HCT116 (cell line): ENCODE results near the gene RAP1A.

Experiments
- CTCF ChIP-seq, 3 experiments: fragments of 200-600 bp in 1 of 3; sonication (generic) in 1 of 3; IDR thresholded peaks in 2 of 3; conservative IDR thresholded peaks in 1 of 3; 2 replicates each; pipeline ENCODE4 v1.5.1; 2012 to 2017; ENCODE audit warnings: low read depth in 2 of 3, low read length in 2 of 3, antibody characterized with exemption in 1 of 3, borderline replicate concordance in 1 of 3, control low read depth in 1 of 3, mild to moderate bottlenecking in 1 of 3, mixed read lengths in 1 of 3, mixed run types in 1 of 3, moderate library complexity in 1 of 3; ENCODE audit not compliant: insufficient read depth in 1 of 3
- EZH2 ChIP-seq: fragments of 200-600 bp; sonication (generic); IDR thresholded peaks from 2 replicates; pipeline ENCODE4 v1.6.1; 2017; ENCODE audit warnings: antibody characterized with exemption, mixed run types
- FOSL1 ChIP-seq: IDR thresholded peaks from 2 replicates; pipeline ENCODE4 v1.6.1; 2012; ENCODE audit warnings: low read depth
- MAX ChIP-seq: IDR thresholded peaks from 2 replicates; pipeline ENCODE4 v1.6.1; 2012
- POLR2A ChIP-seq: IDR thresholded peaks from 2 replicates; pipeline ENCODE4 v1.7.0; 2011; ENCODE audit warnings: borderline replicate concordance; ENCODE audit not compliant: insufficient read depth, insufficient read length; ENCODE audit errors: extremely low read depth
- POLR2AphosphoS5 ChIP-seq: IDR thresholded peaks from 2 replicates; pipeline ENCODE4 v1.6.1; 2011; ENCODE audit warnings: mild to moderate bottlenecking, low read depth, low read length, moderate library complexity
- ZBTB33 ChIP-seq: IDR thresholded peaks from 2 replicates; pipeline ENCODE4 v1.6.1; 2011; ENCODE audit warnings: mild to moderate bottlenecking, low read length, moderate library complexity; ENCODE audit not compliant: insufficient replicate concordance; ENCODE audit errors: extremely low read depth

- TF ChIP-seq POLR2A (no peak), MAX (no peak), EZH2 (no peak), CTCF (IDR thresholded peaks at IDR 0.05 in 2 of 3, conservative IDR thresholded peaks at IDR 0.05 in 1 of 3; ENCODE audit: borderline replicate concordance in 1 of 3, insufficient read depth in 1 of 3, low read depth in 2 of 3, low read length in 2 of 3) (no peak), ZBTB33 (no peak), POLR2AphosphoS5 (no peak), FOSL1 (no peak)
These were observed 28.1 kb downstream of the RAP1A start for GRCh38 chr1:111647736-111648135.
